ENCODE measurements around the gene CTNNBL1. TPM values are rescaled to one million over a fixed set of nuclear protein-coding genes. Genes with fewer than 3 reads are reported as not detected.
"Not testable (repeated sequence)": the region's sequence is repeated elsewhere in the genome, so short reads cannot be mapped to it uniquely, and the experiment has no call there.

Gene CTNNBL1
- total and polyA plus RNA-seq, 8 donors: 36.0 to 63.6 (median 50.1) TPM

DNA sequence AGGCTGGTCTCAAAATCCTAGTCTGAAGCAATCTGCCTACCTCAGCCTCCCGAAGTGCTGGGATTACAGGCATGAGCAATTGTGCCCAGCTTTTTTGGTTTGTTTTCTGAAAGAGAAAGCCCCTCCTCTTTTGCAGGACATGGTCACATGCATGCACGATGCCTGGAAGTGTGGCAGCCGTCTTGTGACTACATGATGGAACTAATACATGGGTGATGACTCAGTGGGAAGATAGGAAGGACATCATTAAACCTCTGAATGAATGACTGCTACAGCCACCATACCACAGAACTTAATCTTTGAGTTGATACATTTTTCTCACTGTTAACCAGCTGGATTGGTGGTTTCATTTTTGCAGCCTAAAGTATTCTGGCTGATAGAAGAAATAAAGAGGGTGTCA, 13.4 kb upstream of the CTNNBL1 start:
- Histone ChIP-seq H3K4me3 (no peak overlapping the region), H3K27ac (no peak overlapping the region), H3K9me3 (no peaks in the 10 kb centered on the region), H3K4me1 (no peaks in the 10 kb centered on the region), H3K36me3 (no peaks in the 10 kb centered on the region), H3K27me3 (peaks cover 0 to 43% of the 10 kb centered on the region in 2 donors)
- no peak for DNase-seq
- intact Hi-C loops (cut with DNase I): no loop called here
- TF ChIP-seq, protein P1, sequence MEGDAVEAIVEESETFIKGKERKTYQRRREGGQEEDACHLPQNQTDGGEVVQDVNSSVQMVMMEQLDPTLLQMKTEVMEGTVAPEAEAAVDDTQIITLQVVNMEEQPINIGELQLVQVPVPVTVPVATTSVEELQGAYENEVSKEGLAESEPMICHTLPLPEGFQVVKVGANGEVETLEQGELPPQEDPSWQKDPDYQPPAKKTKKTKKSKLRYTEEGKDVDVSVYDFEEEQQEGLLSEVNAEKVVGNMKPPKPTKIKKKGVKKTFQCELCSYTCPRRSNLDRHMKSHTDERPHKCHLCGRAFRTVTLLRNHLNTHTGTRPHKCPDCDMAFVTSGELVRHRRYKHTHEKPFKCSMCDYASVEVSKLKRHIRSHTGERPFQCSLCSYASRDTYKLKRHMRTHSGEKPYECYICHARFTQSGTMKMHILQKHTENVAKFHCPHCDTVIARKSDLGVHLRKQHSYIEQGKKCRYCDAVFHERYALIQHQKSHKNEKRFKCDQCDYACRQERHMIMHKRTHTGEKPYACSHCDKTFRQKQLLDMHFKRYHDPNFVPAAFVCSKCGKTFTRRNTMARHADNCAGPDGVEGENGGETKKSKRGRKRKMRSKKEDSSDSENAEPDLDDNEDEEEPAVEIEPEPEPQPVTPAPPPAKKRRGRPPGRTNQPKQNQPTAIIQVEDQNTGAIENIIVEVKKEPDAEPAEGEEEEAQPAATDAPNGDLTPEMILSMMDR (IDR thresholded peaks at IDR 0.05): no peak
- no peak for ATAC-seq

DNA sequence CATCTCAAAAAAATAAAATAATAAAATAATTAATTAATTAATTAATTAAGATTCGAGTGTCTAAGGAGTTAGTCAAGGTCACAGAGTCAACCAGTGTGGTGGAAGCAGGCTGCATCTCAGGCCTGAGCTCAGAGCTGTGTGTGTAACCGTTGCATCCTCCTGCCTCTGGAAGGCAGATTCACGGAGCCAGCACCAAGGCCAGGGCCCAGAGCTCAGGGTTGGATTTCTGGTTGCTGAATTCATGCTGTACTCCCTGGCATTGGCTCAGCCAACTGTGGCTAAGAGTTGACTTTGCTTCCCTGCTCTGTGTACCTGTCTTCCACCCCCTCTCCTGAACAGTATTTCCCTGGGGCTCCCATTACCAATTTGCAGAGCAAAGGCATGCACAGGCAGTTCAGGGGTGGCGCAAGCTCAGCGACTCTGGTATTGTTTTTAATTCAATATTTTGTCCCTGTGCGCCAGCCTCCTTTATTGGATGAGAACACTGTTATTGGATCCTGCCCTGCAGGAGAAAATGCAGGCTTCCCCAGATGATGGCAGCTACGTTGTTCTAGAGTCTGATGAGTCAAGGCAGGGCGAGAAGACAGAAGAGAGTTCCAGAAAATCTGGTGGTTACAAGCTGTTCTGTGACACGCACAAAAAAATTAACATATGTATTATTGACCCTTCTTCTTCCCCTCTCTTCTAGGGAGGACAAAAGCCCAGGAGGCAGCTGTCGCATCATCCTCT, 12.3 kb upstream of the CTNNBL1 start:
- intact Hi-C loops (cut with DNase I): no loop called here
- DNase-seq: no peak

DNA sequence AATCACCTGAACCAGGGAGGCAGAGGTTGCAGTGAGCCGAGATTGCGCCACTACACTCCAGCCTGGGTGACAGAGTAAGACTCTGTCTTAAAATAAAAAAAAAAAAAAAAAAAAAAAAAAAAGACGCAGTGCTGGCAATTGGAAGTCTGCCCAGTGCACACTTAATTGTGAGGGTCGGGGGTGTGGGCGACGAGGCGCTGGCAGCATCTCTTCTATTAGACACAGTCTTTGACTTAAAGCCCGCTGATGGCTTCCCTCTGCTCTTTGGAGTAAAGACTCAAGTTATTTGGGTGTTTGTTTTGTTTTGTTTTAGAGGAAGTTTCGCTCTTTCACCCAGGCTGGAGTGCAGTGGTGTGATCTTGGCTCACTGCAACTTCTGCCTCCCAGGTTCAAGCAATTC, 10.7 kb upstream of the CTNNBL1 start:
- H3K27me3 ChIP-seq: peaks cover 0 to 37% of the 10 kb centered on the region in 2 donors
- H3K27ac ChIP-seq; H3K9me3 ChIP-seq; H3K36me3 ChIP-seq; H3K4me3 ChIP-seq; ATAC-seq; intact Hi-C loops (cut with DNase I); H3K4me1 ChIP-seq: not testable (repeated sequence)
- peak in 1 of 4 donors; percentile 19 for DNase-seq

More for the DNA sequence above, 12.3 kb upstream of the CTNNBL1 start:
- Histone ChIP-seq H3K4me1 (no peaks in the 10 kb centered on the region), H3K27ac (no peak overlapping the region), H3K36me3 (no peaks in the 10 kb centered on the region), H3K27me3 (peaks cover 0 to 43% of the 10 kb centered on the region in 2 donors), H3K9me3 (no peaks in the 10 kb centered on the region), H3K4me3 (no peak overlapping the region)
- no peak for ATAC-seq
- TF ChIP-seq, protein P1 (IDR thresholded peaks at IDR 0.05): no peak

DNA sequence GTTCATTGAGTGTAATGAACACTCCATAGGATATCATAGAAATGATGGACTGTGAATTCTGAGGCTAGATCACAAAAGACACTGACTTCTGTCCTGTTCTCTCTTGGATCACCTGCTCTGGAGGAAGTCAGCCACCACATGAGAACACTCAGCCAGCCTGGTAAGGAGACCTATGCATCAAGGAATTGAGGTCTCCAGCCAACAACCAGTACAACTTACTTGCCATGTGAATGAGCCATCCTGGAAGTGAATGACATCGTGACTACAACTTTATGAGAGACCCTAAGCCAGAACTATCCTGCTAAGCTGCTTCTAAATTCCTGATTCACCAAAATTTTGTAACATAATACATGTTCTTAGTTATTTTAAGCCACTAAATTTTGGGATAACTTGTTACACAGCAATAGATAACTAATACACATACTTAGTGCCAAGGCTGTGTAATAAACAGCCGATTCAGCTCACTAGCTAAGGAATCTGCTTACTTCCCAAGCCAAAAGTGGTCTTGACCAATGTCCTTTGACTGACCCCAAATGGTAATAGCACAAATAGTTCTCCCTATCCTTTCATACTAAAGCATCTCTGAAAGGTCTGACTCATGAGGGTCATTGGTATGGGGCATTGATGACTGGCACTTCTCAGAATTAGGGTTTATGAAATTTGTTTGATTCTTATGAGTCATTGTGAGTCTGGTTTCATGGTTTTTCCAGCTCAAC, 6.9 kb upstream of the CTNNBL1 start:
- ATAC-seq (no peak), DNase-seq (no peak)
- Histone ChIP-seq H3K36me3 (no peaks in the 10 kb centered on the region), H3K4me3 (no peak overlapping the region), H3K9me3 (no peaks in the 10 kb centered on the region), H3K27ac (no peak overlapping the region), H3K4me1 (no peaks in the 10 kb centered on the region), H3K27me3 (peaks cover 0 to 34% of the 10 kb centered on the region in 2 donors)
- intact Hi-C loops (cut with DNase I): no loop called here
- TF ChIP-seq, protein P1 (IDR thresholded peaks at IDR 0.05): no peak

DNA sequence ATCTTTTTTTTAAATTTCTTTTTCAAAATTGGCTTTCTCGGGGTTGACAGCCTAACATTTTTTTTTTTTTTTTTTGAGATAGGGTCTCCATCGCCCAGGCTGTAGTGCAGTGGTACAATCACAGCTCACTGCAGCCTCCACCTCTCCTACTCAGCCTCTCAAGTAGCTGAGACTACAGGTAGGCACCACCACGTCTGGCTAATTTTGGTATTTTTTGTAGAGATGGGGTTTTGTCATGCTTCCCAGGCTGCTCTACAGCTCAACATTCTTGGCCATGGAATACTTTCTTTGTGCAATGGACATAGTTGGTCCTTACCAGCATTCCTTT, 6.4 kb upstream of the CTNNBL1 start:
- Histone ChIP-seq H3K4me1 (no peaks in the 10 kb centered on the region), H3K4me3 (no peak overlapping the region), H3K27ac (no peak overlapping the region), H3K27me3 (peaks cover 0 to 34% of the 10 kb centered on the region in 2 donors), H3K36me3 (no peaks in the 10 kb centered on the region), H3K9me3 (no peaks in the 10 kb centered on the region)
- intact Hi-C loops (cut with DNase I): no loop called here
- no peak for ATAC-seq
- TF ChIP-seq, protein P1 (IDR thresholded peaks at IDR 0.05): no peak
- no peak for DNase-seq

All from left lung (tissue), 10 donors.